Left kidney (tissue), 2 donors: Measurements from ENCODE around the gene BCOR. TPM values are rescaled to one million over a fixed set of nuclear protein-coding genes. Genes with fewer than 3 reads are reported as not detected.

Experiments
- DNase-seq: peaks from one replicate; pipeline ENCODE4 v3.0.0-alpha.2; 2013
- polyA plus RNA-seq: library from polyadenylated mRNA; unstranded; fragments of 120-200 nt; gene quantifications from one replicate; pipeline ENCODE4 v1.2.1, GENCODE V29; 2013; ENCODE audit not compliant: insufficient read length

Gene BCOR
- polyA plus RNA-seq, 1 donor, result 53.4 TPM

DNA sequence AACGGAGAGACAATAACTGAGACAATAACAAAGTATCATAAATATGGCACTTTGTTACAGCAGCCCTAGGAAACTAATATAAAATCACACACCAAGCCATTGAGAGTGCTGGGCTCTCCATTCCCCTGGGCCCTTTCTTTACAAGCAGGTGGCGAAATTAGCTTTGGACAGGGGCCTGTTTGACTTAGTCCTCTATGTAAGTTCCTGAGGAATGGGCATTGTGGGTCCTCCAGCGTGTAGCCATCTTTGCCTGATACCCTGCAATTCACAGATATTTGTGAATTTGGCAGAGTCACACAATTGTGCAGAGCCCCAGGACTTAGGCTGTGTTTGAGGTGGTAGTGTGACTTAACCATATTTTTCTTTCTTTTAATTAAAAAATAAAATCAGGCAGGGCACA, 67.6 kb downstream of the BCOR start:
- DNase-seq, result no peak

DNA sequence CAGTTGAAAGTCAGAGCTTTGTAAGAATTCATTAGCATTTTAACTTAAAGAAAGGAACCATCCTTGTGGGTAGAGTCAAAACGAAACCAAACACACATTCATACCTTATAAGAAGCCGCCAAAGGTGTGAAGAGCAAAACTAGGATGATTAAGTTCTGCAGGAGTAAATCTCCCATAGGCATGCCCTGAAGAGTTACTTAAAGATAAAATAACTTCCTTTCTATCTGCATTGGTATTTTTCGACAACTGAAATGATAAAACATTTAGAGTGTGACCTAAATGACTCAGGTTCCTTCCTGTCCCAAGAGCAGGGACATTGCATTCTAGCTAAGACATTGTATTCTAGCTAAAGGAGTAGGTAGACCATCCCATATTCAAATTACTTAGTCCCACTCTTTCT, 75.3 kb downstream of the BCOR start:
- no peak for DNase-seq

DNA sequence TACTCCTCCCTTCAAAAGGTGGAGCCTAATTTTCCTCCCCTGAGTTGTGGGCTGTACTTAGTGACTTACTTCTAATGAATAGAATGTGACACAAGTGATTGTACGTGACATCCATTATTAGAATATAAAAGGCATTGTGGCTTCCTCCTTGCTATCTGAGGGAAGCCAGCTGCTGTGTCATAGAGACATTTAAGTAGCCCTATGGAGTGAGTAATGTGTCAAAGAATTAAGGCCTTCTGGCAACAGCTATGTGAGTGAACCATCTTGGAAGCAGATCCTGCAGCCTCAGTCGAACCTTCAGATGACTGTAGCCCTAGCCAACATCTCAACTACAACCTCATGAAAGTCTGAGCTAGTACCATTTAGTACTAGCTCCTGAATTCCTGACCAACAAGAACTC, 76.1 kb downstream of the BCOR start:
- no peak for DNase-seq

DNA sequence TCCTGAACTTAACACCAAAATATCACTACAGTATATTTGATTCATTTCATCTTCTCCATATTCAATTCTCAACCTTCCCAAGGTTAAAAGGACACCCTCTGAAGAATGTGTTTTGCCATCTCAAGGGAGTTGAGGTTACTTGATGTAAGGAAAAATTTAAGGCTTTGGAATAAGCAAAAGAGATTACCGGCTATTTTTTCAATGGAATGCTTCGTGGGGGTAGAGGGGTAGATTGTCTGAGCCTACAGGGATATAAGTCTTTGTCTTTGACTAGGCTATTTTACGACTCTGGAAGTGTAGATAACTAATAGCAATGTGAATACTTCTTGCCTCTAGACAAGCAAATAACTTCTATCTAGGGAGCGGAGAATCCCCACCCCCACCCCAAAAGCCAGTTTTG, 78.2 kb downstream of the BCOR start:
- no peak for DNase-seq

DNA sequence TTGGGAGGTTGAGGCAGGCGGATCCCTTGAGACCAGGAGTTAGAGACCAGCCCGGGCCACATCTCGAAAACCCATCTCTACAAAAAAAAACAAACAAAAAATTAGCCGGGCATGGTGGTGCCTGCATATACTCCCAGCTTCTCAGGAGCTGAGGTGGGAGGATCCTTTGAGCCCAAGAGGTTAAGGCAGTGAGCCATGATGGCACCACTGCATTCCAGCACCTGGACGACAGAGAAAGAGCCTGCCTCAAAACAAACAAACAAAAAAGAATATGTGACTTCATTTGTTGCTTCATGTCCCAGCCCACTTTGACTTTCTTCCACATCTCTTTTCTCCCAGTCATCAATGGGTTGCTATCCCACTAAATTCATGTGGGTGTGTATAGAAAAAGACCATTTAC, 79.7 kb downstream of the BCOR start:
- no peak for DNase-seq

DNA sequence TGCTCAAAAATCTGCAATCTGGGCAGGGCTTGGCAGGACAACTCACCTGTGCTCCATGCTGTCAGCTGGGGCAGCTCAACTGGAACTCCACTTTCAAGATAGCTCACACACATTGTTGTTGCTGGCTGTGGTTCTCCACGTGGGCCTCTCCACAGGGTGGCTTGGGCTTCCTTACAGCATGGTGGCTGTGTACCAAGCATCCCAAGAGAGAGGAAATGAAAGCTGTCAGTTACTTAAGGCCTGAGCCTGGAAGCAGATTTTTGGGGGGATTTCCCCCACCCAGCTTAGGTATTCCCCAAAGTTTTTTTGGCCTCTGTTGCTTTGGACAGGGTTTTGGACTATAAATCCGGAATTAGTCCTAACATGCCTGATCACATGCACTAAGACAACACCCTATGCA, 81.0 kb downstream of the BCOR start:
- no peak for DNase-seq

DNA sequence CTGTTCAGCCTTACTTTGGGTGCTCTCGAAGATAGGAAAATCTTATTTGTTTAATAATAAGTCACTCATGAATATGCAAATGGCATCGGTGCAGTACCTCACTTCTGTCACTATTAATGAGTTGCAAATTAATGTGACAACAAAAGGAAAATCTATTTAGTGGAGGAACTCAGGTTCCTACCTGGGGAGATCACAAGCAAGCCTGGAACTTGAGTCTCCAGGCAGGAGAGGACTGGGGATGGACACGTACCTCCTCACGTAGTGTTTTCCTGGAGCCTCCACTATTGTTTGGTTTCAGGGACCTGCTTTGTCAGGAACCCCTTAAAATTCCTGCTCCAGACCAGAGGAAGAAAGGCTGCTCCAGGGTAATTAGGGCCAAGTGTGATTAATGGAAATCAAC, 82.1 kb downstream of the BCOR start:
- no peak for DNase-seq

DNA sequence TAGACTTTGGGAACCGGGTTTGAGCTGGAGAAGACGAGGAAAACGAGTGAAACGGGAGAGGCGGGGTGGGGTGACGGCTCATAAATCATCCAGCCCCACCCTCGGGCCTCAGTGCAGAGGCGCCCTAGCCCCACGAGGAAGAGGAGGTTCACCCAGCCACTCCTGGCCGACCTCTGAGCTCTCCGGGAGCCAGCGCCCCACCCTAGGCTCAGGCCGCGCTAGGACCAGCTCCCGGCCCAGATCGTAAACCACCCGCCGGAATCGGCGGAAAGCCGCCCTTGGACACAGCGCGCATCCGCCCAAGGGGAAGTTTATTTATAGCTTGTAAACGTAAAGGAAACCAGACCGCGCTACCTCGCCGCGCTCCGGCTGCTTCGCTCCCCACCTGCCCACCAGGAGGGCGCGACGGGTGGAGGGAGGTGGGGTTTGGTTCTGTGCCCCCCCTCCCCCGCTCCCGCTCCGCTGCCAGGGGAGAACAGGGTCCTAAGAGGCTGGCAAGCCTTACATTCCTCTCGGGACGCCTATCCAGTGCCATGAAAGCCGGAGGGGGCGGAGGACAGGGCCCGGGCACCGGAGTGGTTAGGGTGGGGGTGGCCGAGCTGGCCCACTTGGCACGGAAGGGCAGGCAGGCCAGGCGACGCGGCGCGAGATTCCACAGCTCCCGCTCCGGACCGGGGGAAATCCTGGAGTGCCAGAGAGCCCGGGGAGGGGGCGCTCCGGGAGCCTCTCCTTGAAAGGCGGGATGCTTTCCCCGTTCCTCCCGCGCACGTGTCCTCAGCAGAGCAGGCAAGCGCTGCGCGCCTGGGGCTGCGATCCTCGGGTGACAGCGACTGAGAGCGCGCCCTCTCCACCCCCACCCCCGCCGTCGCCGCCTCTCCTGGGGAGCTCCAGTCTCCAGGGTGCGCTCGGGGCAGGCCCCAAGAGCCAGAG, 84.2 kb downstream of the BCOR start:
- no peak for DNase-seq

DNA sequence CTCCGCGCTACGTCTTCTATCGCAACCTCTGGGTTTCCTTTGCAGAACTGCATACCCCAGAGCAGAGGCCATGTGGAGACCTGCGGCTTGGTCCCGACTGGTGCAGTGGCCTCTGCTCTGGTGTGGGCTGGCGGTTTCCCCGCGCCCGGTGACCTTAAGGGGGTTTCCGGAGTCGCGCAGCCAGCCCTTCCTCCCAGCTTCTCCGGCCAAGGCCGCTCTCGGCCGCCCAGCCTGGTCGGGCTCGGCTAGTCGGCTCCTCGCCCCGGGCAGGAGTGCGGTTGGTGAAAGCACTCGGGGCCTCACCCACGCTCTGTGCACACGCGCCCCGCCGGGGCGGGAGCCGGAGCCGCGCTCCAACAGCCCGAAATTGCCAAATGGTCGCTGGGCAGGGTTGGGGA, 84.9 kb downstream of the BCOR start:
- no peak for DNase-seq

DNA sequence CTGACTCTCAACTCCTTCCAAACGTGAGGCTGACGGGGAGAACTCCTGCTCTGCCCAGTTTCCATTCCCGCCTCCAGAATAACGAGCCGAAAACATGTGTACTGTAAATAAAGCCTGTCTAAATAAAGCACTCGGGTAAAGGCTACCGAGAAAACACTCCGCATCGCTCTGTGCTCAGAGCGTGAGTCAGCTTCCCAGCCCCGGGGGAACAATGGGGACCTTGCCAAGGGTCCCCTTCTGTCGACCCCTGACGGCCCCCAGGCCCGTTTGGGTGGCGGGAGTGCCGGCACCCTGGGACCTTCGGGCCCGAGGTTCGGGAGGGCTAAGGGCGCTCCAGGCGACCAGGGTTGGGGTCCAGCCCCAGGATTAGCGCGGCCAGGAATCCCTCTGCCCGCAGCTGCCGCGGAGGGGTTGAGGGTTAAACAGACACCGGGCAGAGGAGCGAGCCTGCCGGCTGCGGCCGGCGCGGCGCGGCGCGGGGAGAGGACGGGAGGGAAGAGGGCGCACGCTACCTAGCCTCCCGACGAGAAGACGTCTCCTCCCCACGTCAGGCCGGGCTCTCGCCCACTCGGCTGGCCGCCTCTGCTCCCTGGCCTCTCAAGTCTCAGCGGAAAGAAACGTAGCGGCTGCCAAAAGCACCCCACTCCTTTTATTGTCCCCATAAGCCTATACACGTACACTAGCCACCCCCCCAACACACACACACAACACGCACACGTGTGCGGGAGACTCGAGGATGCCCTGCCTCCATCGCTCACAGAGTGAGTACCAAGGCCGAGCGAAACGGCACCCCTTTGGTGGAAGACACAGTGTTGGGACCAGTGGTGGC, 85.5 kb downstream of the BCOR start:
- DNase-seq, result no peak

DNA sequence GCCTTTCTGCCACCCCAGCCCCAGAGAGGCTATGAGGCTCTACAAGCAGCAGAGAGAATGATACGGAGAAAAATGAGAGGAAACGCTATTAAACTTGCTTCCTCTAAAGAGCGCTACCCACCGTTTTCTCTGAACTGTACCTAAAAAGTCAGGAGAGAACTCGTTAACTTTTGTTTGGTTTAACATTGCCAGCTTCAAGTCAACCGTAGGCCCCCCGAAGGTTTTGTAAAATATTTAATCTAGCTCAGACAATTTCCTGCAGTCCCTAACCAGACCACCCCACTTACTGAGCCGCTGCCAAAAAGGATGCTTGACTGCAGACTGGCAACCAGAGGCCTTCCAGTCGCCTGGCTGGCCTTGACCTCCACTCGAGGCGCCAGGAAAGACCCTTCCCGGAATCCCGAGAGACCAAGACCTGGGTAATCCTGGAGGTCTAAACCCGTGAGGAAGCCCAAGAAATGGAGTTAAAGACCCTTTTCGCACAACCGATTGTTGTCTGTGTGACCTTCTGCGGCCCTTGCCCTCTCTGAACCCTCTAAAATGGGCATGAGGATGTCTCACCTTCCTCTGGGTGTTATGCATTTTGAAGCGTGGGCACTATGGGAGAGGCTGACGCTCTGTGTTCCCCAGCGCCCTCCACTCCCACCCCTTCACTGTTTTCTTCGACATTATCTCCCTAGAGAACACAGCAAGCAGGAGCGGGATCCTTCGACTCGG, 86.3 kb downstream of the BCOR start:
- DNase-seq, result no peak

DNA sequence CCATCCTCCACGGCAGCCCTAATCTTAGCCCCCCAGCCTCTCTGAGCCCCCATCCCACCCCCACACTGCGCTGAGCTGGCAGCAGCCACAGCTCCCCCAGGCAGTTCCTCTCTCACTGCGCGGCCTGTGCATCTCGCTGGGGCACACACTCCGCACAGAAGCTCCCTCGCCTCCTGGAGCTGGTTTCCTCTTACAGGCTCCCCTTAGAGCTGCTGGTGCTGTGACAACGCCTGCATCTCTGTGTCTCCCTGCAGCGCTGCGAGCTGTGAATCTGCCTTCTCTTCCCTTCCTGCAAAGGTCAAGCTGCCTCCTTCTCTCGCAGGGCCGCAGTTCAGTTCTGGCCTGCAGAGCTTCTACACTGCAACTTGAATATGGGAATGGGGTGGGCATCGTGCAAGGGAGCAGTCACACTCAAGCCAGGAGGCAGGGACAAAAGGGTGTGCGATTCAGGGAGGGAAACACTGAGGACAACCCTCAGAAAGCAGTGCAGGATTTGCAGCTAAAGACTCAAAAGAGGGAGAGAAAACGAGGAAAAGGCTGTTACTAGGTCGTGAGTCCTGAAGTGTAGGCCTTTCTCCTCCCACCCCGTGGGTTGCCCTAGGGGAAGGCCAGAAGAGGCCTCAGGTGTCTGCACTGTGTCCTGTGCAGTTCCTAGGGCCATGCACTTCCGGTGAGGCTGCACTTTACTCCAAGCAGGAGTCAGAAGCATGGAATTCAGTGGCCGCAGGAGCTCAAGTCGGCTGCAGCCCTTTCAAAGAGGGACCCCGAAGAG, 87.0 kb downstream of the BCOR start:
- DNase-seq, result no peak

DNA sequence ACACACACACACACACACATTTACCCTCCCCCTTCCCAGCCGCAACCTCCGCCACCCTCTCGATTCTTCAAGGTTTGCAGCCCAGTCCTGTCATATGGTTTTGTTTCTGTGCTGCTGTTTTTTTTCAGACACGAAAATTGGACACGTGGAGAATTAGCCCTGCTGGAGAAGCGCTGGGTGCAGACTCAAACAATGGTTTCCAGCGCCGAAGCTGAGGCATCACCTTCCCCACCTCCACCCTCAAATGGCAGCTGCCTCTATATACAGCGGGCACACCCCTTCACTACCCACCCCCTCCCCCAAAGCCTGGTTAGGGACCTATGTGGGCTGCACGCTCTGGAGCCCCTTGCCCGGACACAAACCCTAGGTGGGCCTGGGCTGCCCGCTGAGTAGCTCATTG, 87.9 kb downstream of the BCOR start:
- no peak for DNase-seq

DNA sequence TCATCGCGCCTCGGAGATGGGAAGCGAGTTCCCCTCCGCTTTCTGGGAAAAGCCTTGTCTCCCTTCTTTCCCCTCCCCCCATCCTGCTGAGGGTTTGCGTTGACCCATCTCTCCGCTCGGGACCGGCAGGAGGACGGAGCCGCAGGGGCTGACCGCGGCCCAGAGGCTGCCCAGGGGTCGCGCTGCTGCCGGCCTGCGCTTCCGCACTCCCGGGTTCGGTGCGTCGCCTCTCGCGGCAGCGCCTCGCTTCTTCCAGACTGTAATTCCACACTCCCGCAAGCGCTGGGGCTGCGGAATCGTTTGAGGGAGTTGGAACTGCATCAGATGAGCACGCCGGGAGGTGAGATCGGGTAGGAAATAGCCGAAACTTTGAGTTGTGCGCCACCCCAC, 88.3 kb downstream of the BCOR start:
- DNase-seq, result no peak

DNA sequence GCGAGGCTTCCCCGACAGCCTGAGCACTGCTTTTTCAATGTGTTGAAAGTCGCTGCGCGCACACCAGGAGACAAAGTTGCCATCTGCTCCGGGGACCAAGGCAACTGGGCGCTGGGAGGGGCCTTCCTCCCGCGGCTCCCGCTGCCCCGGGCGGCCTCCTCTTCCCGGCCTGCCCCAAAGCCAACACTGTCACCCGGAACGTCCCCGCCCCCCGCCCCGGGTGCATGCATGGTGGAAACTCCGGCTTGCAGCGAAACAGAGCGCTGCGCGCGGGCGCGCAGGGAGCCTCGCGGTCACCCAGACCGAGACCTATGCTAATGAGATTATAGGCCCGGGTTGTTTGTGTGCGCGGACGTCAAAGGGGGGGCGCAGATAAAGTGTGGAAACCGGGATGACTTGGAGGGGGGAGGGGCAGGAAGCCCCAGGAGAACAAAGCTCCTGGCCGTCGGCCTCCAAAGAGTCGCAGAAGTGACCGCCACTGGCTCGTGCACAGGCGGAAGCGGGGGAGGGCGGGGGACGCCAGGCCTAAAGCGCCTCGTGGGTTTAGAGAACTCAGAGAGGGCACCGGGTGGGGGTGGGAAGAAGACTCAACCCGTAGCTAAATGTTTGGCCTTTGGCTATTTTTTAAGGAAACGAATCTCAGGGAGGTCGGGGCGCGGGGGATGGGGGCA, 88.8 kb downstream of the BCOR start:
- DNase-seq, result no peak

DNA sequence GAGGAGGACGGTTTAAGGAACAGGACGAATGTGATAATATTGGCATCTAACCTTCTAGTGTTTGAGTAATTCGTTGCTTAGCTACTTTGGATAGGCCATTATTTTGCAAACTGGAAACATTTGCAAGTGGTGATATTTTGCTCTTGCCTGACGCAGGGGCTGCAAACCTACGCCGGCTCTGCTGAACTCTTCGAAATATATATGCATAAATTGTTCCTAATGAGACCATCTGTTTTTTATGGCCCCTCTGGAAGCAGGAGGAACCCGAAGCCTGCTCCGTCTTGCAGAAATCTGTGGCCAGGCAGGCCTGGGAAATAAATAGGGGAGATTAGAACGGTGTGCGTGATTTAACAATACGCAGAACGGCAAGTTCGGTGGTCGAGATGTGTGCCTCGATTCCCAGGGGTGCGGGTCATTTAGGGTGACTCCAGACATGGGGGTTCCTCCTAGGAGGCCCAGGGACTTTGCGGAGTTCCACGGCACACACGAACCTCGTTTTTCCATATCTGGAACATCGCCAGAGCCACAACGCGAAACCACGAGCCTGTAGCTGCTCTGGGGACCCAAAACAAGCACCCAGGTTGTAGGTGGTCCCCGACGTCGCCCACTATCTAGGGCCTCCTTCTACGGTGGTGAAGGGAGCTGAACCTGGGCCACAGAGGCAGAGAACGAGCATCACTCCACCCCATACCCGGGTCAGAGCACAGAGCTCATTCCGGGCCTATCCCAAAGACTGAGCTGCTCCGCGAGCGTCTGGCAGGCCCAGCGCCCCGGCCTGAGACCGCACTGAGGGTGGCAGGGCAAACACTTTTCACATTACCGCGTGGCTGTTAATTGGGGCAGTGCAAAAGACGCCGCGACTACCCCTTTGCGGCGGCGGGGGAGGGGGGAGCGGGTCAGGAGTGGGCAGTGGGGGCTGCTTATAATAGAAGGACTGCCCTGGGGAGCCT, 89.7 kb downstream of the BCOR start:
- no peak for DNase-seq

DNA sequence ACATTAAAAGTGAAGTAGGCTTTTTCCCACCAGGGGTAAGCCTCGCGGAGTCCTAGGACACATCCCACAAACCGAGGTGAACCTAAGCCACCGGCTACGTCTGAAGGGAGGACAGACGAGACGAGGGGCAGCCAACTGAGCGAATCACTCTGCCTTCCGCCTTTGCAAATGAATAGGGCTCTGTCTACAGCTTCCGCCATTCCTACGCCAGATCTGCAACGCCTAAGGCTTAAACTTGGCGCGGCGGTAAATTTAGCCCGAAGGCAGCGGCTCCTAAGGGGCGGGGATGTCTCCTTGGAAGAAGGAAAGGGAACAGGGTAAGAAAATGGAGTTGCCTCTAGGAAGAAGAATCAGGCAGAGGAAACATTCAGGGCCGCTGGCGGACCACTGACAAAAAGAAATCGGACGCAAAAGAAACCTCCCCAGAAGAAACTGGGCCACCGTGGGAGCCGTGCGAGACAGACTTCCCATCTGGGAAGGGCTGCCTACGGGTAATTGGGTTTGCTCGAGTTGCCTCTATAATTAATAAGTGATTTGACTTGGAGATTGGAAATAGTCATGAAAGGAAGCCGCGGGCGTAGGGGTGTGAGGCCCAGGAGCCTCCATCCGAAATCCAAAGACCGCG, 90.5 kb downstream of the BCOR start:
- no peak for DNase-seq

DNA sequence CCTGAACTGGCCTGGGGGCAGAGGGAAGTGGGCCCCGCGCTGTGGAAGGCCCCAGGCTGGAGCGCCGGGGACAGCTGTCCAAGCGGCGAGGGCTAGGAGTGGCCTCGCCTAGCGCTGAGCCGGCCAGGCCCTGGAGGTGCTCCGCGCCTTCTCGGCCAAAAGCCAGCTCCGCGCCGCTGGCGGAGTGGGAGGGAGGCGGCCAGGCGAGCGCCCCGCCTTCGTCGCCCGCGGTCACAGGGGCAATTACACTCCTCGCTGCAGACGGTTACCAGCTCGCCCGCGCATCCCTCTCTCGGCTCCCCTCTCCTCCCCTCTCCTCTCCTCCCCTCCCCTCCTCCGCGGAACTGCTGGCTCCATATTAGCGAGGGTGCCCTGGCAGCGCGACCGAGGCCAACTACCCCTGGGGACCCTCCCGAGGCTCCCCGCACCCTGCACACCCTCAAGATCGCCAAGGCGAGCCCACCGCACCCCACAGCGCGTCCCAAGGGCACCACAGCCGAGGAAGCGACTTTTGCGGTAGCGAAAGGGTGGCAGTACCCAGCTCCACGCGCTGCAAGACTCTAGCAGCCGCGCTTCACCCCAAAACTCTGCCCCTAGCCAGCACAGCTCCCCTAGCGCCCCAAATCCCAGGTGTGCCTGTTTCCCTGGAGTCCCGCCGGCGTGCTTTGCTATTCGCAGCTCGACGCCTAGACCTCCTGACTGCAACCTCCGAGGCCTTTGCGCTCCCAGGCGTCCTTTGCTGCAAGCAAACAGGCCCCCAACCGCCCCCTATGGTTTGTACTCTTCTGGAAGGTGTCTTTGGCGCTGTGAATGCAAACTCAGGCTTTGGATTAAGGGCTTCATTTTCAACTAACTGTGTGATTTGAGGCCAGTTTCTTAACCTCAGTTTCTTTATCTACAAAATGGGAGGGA, 91.4 kb downstream of the BCOR start:
- no peak for DNase-seq
